OCI-LY7 (cell line): ENCODE measurements around the gene SIRPB1.

Experiments
- EZH2phosphoT487 ChIP-seq: fragments of 200-600 bp; sonication (generic); IDR thresholded peaks from 2 replicates; pipeline ENCODE4 v1.6.1; 2018; ENCODE audit warnings: low read depth, borderline replicate concordance, mild to moderate bottlenecking, mixed run types, antibody characterized with exemption, low read length, moderate library complexity, mixed read lengths
- TF ChIP-seq, protein P1 (sequence below): fragments of 200-600 bp; sonication (generic); conservative IDR thresholded peaks from 2 replicates; pipeline ENCODE4 v1.5.1; 2014; ENCODE audit warnings: mild to moderate bottlenecking, antibody characterized with exemption, low read length, moderate library complexity, mixed read lengths

DNA sequence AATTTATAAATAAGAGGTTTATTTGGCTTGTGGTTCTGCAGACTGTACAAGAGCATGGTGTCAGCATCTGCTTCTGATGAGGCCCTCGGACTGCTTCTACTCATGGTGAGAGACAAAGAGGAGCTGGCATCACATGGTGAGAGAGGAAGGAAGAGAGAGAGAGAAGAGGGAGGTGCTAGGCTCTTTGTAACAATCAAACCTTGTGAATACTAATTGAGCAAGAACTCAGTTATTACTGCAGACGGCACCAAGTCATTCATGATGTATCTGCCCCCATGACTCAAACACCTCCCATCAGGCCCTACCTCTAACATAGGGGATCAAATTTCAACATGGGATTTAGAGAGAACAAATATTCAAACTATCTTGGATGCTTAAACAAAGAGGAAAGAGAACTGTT, 44.1 kb upstream of the SIRPB1 start:
- TF ChIP-seq, protein P1, sequence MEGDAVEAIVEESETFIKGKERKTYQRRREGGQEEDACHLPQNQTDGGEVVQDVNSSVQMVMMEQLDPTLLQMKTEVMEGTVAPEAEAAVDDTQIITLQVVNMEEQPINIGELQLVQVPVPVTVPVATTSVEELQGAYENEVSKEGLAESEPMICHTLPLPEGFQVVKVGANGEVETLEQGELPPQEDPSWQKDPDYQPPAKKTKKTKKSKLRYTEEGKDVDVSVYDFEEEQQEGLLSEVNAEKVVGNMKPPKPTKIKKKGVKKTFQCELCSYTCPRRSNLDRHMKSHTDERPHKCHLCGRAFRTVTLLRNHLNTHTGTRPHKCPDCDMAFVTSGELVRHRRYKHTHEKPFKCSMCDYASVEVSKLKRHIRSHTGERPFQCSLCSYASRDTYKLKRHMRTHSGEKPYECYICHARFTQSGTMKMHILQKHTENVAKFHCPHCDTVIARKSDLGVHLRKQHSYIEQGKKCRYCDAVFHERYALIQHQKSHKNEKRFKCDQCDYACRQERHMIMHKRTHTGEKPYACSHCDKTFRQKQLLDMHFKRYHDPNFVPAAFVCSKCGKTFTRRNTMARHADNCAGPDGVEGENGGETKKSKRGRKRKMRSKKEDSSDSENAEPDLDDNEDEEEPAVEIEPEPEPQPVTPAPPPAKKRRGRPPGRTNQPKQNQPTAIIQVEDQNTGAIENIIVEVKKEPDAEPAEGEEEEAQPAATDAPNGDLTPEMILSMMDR = no peak
- no peak for TF ChIP-seq EZH2phosphoT487
